ENCODE data around the gene CNIH1.

The CNIH1 gene

DNA sequence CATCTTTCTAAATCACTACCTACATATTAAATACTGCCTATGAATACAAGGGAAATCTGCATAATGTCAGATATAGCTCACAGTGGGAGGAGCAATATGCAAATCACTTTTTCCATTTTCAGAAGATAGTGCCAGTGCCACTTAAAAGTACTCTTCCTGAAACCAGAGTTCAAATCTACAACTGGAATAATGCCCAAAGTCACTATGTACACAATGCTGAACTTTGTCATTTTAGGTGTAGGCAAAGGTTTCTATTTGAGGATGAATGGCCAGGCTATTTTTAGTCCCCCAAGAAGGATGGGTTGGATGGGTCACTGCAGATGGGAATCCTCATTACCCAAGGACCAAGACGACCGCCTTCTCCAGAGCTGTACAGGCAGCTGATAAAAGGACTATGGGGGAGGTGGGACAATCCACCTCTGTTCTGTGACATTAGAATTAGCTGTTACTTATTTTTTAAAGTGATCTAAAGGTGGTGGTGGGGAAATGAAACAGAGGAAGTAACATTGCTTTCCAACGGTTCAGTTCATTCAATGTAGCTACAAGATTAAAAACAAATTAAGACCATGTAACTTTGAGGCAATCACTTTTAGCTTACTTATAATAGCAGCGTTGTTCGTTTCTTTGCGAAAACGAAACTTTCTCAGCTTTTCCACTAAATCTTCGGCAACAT is 42.0 kb upstream of the CNIH1 start:
- TF ChIP-seq REST (IDR thresholded peaks at IDR 0.05; ENCODE audit: insufficient read depth in 1 of 2, low read depth in 2 of 2, low read length in 2 of 2), result no peak
- TF ChIP-seq TAF1 (IDR thresholded peaks at IDR 0.05; ENCODE audit: borderline replicate concordance, insufficient read depth, low read length), result no peak
- TF ChIP-seq FOXP2 (optimal IDR thresholded peaks at IDR 0.05; ENCODE audit: borderline replicate concordance, extremely low read depth, extremely low read length, insufficient read depth), result no peak

DNA sequence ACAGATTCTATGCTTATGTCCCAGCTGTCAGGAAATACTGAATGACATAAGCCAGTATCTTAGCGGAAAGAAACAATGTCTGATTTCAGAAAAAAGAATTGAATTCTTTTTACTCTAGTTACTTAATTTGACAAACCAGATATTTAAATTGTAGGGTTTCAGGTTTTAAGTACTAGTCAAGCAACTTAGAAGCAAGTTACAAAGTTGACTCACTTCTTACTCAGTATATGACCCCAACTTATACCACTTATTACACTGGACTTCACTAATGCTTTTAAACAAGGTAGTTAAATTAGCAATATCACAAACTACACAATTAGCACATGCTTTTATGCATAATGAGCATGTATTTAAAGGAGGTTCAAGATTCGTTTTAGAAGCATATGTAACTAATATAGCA is 40.5 kb upstream of the CNIH1 start:
- no peak for TF ChIP-seq TAF1 (IDR thresholded peaks at IDR 0.05; ENCODE audit: borderline replicate concordance, insufficient read depth, low read length)
- TF ChIP-seq REST (IDR thresholded peaks at IDR 0.05; ENCODE audit: insufficient read depth in 1 of 2, low read depth in 2 of 2, low read length in 2 of 2), result no peak
- TF ChIP-seq FOXP2 (optimal IDR thresholded peaks at IDR 0.05; ENCODE audit: borderline replicate concordance, extremely low read depth, extremely low read length, insufficient read depth), result no peak
- TF ChIP-seq SIN3A (IDR thresholded peaks at IDR 0.05; ENCODE audit: borderline replicate concordance, insufficient read depth, low read length), result no peak
- no peak for TF ChIP-seq POLR2AphosphoS5 (IDR thresholded peaks at IDR 0.05; ENCODE audit: low read depth, low read length)

- TF ChIP-seq FOXP2 (optimal IDR thresholded peaks at IDR 0.05; ENCODE audit: borderline replicate concordance, extremely low read depth, extremely low read length, insufficient read depth) (no peak), TAF1 (IDR thresholded peaks at IDR 0.05; ENCODE audit: borderline replicate concordance, insufficient read depth, low read length) (no peak), SIN3A (IDR thresholded peaks at IDR 0.05; ENCODE audit: borderline replicate concordance, insufficient read depth, low read length) (no peak), REST (IDR thresholded peaks at IDR 0.05; ENCODE audit: insufficient read depth in 1 of 2, low read depth in 2 of 2, low read length in 2 of 2) (no peak), POLR2AphosphoS5 (IDR thresholded peaks at IDR 0.05; ENCODE audit: low read depth, low read length) (no peak)
Observed at GRCh38 chr14:54480830-54481562, 39.8 kb upstream of the CNIH1 start.

- TF ChIP-seq TAF1 (IDR thresholded peaks at IDR 0.05; ENCODE audit: borderline replicate concordance, insufficient read depth, low read length) (no peak), REST (IDR thresholded peaks at IDR 0.05; ENCODE audit: insufficient read depth in 1 of 2, low read depth in 2 of 2, low read length in 2 of 2) (no peak), SIN3A (IDR thresholded peaks at IDR 0.05; ENCODE audit: borderline replicate concordance, insufficient read depth, low read length) (no peak), FOXP2 (optimal IDR thresholded peaks at IDR 0.05; ENCODE audit: borderline replicate concordance, extremely low read depth, extremely low read length, insufficient read depth) (no peak), POLR2AphosphoS5 (IDR thresholded peaks at IDR 0.05; ENCODE audit: low read depth, low read length) (no peak)
Observed at GRCh38 chr14:54478636-54479215, 37.6 kb upstream of the CNIH1 start.
